Epithelial cell of esophagus (primary cell): ENCODE results near the gene SLC17A6.

ENCODE experiments used
- DNase-seq: peaks from one replicate; pipeline ENCODE4 v3.0.0; 2010; ENCODE audit warnings: low read depth
- H3K4me3 ChIP-seq: 2 replicates; pipeline ENCODE4 v1.5.1; 2011; ENCODE audit warnings: mild to moderate bottlenecking, low read length, control low read depth
- TF ChIP-seq, protein P1 (sequence below): IDR thresholded peaks from 2 replicates; pipeline ENCODE4 v1.5.1; 2011; ENCODE audit warnings: low read depth, mild to moderate bottlenecking, low read length, control low read depth, inconsistent platforms; ENCODE audit not compliant: insufficient read depth; ENCODE audit errors: missing control alignments

The SLC17A6 gene

DNA sequence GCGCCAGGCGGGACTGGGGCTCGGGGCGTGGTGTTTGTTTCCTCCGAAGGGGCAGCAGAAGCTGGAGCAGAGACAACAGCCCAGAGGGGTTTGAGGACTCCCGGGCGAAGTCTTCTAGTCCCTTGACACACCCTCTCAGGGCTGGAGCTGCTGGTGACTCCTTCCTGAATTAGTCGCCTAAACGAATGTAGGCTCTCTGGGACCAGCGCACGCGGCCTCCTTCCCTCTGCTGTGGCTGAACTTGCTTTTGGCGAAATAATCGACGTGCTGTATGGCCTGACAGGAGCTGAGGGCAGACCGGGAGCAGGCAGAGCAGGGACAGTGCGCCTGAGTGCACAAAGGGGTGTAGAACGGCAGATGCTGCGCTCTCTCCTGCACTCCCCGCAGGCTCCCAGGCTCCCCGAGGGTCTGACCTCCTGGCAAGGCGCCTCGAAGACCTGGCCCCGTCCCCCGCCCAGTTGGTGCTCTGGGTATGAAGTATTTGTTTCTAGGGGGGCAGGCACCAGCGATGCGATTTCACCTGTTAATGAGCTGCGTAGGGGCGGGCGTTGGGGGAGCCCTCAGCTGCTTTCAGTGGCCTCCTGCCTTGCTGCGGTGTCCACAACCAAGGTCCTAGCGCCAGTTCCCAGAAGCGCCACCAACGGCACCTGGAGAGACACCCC is 5.3 kb downstream of the SLC17A6 start:
- H3K4me3 ChIP-seq: no peak overlapping the region
- no peak for DNase-seq
- TF ChIP-seq, protein P1, sequence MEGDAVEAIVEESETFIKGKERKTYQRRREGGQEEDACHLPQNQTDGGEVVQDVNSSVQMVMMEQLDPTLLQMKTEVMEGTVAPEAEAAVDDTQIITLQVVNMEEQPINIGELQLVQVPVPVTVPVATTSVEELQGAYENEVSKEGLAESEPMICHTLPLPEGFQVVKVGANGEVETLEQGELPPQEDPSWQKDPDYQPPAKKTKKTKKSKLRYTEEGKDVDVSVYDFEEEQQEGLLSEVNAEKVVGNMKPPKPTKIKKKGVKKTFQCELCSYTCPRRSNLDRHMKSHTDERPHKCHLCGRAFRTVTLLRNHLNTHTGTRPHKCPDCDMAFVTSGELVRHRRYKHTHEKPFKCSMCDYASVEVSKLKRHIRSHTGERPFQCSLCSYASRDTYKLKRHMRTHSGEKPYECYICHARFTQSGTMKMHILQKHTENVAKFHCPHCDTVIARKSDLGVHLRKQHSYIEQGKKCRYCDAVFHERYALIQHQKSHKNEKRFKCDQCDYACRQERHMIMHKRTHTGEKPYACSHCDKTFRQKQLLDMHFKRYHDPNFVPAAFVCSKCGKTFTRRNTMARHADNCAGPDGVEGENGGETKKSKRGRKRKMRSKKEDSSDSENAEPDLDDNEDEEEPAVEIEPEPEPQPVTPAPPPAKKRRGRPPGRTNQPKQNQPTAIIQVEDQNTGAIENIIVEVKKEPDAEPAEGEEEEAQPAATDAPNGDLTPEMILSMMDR: no peak

- no peak overlapping the region for H3K4me3 ChIP-seq
- TF ChIP-seq, protein P1: no peak
- no peak for DNase-seq
Observed at GRCh38 chr11:22344081-22344480, 5.9 kb downstream of the SLC17A6 start.

DNA sequence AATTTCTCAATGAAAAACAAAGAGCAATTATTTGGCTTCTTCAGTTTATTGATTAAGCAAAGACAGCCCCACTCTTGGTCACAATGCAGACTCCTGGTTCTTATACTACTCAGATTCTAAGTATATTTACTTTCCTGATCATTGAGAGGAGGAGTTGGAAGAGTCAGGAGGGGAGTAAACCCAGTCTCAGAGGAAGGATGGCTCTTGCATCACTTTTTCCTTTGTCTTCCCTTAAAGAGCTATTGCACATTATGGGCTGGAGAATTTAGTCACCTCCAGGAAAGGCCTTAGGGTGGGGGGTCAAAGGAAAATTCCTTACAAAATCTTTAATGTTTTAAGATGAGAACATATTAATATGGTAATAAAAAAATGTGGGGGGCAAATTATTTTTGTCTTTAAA is 8.1 kb downstream of the SLC17A6 start:
- TF ChIP-seq, protein P1: no peak
- H3K4me3 ChIP-seq: no peak overlapping the region
- no peak for DNase-seq

DNA sequence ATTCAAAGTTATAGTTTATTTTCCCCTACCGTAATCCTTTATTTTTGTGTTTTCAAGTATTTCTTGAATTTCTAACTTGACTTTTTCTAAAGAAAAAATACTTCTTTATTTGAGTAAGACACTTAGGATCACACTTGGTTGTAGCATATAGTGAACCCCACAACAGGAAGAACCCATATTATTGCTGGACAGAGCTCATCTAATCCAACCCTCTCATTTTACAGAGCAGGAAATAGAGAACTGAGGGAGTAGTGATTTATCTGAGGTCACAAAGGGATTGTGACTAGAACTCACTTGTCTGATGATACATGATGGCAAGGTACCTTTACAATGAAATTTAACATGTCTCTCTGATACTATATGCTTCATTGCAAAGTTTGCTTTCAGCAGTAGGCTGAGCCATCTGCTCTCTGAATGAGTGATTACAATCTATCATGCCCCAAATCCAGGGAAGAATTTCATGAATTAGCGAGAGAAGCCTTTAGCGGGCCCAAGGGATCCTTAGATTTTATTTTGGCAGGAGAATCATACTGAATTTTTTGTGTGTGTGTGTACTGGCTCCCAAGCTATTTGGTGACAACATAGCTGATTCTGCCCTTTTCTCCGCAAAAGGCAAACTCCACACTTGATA is 9.8 kb downstream of the SLC17A6 start:
- TF ChIP-seq, protein P1: no peak
- no peak overlapping the region for H3K4me3 ChIP-seq
- DNase-seq: no peak

DNA sequence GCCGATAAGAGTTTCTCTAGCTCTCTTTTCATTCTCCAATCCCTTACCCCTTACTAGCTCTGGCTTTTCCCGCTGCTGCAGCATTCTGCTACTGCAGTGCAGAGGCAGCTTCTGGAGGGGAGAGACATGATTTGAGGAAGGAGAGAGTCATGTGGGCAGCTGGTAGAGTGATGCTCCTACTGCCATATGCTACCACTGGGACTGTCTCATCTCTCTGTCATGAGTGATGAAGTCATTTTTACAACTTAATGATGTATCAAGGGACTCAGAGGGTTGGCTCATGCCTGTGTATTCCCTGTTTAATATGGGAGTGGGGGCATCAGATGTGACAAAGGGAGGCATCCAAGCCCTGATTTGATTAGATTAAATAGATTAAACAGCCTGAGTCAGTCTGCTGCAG is 11.3 kb downstream of the SLC17A6 start:
- no peak overlapping the region for H3K4me3 ChIP-seq
- no peak for DNase-seq
- TF ChIP-seq, protein P1: no peak

GRCh38 chr11:22359295-22359694 is 21.1 kb downstream of the SLC17A6 start:
- no peak overlapping the region for H3K4me3 ChIP-seq
- peak; percentile 65 for DNase-seq
- TF ChIP-seq, protein P1: no peak

DNA sequence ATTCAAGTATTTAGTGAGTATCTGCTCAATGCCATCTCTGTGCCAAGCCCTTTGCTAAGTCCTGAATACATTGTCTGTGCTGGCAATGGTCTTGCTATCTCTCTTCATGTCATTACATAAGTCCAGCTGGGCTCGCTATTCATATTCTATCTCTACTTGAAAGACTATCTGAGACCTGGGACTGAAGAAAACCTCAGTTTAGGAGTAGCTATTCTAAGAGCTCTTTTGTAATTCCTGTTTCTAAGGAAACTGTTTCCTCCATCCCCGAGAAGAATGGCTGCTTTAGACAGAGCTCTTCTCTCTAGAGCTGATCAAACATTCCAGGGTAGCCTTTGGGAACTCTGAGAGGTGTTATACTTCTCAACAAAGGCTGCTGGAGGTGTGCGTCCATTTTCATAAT is 33.0 kb downstream of the SLC17A6 start:
- H3K4me3 ChIP-seq: no peak overlapping the region
- TF ChIP-seq, protein P1: no peak
- no peak for DNase-seq
